Ishikawa (cell line): Measurements from ENCODE around the gene TPSAB1.

ENCODE experiments used
- CEBPB ChIP-seq: IDR thresholded peaks from 2 replicates; pipeline ENCODE4 v1.6.1; 2012
- CREB1 ChIP-seq: IDR thresholded peaks from 2 replicates; pipeline ENCODE4 v1.6.1; 2012; ENCODE audit warnings: low read depth
- EGR1 ChIP-seq: IDR thresholded peaks from 2 replicates; pipeline ENCODE4 v1.6.1; 2012
- EP300 ChIP-seq: IDR thresholded peaks from 2 replicates; pipeline ENCODE4 v1.6.1; 2012; ENCODE audit warnings: borderline replicate concordance
- FOXM1 ChIP-seq: IDR thresholded peaks from 2 replicates; pipeline ENCODE4 v1.6.1; 2012; ENCODE audit warnings: low read depth, borderline replicate concordance
- MAX ChIP-seq: IDR thresholded peaks from 2 replicates; pipeline ENCODE4 v1.6.1; 2012
- NFIC ChIP-seq: IDR thresholded peaks from 2 replicates; pipeline ENCODE4 v1.6.1; 2012
- RAD21 ChIP-seq: IDR thresholded peaks from 2 replicates; pipeline ENCODE4 v1.6.1; 2012; ENCODE audit warnings: low read depth
- REST ChIP-seq: IDR thresholded peaks from 2 replicates; pipeline ENCODE4 v1.6.1; 2012; ENCODE audit warnings: low read depth, mild to moderate bottlenecking
- TAF1 ChIP-seq: IDR thresholded peaks from 2 replicates; pipeline ENCODE4 v1.6.1; 2012; ENCODE audit warnings: low read depth, mild to moderate bottlenecking
- TCF12 ChIP-seq: IDR thresholded peaks from 2 replicates; pipeline ENCODE4 v1.6.1; 2012; ENCODE audit warnings: low read depth
- TEAD4 ChIP-seq: IDR thresholded peaks from 2 replicates; pipeline ENCODE4 v1.6.1; 2012
- YY1 ChIP-seq: IDR thresholded peaks from 2 replicates; pipeline ENCODE4 v1.6.1; 2012; ENCODE audit warnings: low read depth
- ZBTB7A ChIP-seq: IDR thresholded peaks from 2 replicates; pipeline ENCODE4 v1.6.1; 2012; ENCODE audit warnings: low read depth
- TF ChIP-seq, protein P1 (sequence below): IDR thresholded peaks from 2 replicates; pipeline ENCODE4 v1.6.1; 2012

TPSAB1 gene

DNA sequence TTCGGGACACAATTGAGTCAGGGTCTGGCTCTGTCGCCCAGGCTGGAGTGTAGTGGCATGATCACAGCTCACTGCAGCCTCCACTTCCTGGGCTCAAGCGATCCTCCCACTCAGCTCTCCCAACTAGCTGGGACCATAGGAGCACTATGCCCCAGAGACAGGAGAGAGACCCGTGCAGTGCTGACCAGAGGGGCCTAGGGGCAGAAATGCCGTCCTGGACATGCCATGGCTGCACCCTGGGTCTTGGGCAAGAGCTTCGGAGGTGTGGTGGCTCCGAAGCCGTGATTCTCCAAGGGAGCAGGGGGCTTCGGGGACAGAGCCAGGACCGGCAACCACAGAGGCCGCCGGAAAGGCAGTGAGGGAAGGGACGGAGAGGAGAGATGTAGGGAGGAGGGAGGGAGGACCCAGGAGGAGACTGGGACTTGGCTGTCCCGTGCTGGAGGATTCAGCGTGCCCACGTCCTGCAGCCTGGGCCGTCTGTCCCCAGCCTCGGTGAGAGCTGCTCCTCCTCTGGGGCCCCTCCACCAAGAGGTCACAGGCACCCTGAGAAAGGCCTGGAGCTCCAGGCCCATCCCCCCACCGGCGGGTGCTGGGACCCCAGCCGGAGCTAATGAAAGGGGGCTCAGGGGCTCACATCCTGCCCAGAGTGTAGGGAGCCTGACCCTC lies 37.2 kb downstream of the TPSAB1 start:
- no peak for TF ChIP-seq EP300
- TF ChIP-seq EGR1, result no peak
- no peak for TF ChIP-seq TCF12
- TF ChIP-seq YY1, result no peak
- no peak for TF ChIP-seq REST
- TF ChIP-seq ZBTB7A, result no peak
- TF ChIP-seq NFIC, result no peak

DNA sequence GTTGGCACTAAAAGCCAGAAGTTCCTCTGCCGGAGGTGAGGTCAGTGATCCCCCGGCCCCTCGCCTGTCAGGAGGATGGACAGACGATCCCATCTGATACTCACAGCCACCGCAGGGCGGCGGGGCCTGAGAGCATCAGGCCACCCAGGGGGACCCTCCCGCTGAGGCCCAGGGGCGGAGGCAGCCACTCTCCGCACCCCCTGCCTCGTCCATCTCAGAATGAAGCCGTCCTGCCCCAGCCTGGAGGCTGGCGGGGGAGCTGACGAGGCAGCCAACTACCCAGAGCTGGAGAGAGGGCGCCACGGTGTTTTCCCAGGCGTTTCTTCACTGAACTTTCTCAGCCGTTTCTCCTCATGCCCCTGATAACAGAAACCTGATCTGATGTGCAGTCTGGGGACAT lies 38.0 kb downstream of the TPSAB1 start:
- TF ChIP-seq REST (no peak), YY1 (no peak), CREB1 (no peak), MAX (no peak), FOXM1 (no peak), TAF1 (no peak), TCF12 (no peak), NFIC (no peak), RAD21 (no peak), CEBPB (no peak), EGR1 (no peak), EP300 (no peak), ZBTB7A (no peak), TEAD4 (no peak)
- TF ChIP-seq, protein P1, sequence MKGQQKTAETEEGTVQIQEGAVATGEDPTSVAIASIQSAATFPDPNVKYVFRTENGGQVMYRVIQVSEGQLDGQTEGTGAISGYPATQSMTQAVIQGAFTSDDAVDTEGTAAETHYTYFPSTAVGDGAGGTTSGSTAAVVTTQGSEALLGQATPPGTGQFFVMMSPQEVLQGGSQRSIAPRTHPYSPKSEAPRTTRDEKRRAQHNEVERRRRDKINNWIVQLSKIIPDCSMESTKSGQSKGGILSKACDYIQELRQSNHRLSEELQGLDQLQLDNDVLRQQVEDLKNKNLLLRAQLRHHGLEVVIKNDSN, result no peak

DNA sequence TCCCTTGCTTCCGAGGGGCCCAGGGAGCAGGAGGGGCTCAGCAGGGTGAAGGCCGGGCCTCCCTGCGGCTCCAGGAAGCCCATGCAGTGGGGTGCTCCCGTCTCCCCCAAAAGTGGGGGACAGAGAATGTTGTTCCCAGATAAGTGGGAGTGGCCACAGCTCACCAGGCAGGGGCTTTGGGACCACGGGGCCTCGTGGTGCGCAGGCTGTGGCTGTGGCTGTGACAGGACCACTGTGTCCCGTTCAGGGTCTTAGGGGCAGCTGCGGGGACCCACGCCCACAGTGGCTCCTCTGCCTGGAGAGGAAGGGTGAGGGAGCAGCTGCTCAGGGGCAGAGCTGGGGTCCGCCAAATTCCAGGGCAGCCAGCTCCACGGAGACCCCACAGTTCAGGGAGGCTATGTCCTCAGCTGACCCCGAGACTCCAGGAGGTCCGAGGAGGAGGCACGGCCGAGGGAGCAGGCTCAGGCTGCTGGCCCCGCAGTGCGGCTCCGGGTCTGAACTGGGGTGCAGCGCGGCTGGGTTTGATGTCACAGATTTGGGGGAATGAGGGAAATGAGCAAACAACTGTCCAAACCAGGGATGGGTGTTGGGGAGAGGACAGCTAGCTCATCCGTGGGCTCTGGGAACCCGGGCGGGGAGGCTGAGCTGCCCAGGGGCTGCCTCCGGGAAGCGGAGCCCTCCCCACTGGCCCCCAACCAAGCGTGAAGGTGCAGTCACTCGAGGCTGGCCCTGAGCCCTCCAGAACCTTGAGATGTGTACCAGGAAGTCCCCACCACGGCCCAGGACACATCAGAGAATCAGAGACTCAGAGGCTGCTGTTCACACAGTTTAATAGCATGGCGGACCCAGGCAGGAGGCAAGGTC lies 38.8 kb downstream of the TPSAB1 start:
- TF ChIP-seq RAD21 (no peak), NFIC (no peak), TAF1 (no peak), TEAD4 (no peak), MAX (no peak), CREB1 (no peak), EGR1 (no peak), CEBPB (no peak), FOXM1 (no peak), TCF12 (no peak), REST (no peak), ZBTB7A (no peak), EP300 (no peak), YY1 (no peak)
- TF ChIP-seq, protein P1, result no peak
